Ishikawa (cell line): ENCODE results near the gene KCTD8.

ENCODE experiments used
- CEBPB ChIP-seq: IDR thresholded peaks from 2 replicates; pipeline ENCODE4 v1.6.1; 2012
- CREB1 ChIP-seq: IDR thresholded peaks from 2 replicates; pipeline ENCODE4 v1.6.1; 2012; ENCODE audit warnings: low read depth
- EGR1 ChIP-seq: IDR thresholded peaks from 2 replicates; pipeline ENCODE4 v1.6.1; 2012
- EP300 ChIP-seq: IDR thresholded peaks from 2 replicates; pipeline ENCODE4 v1.6.1; 2012; ENCODE audit warnings: borderline replicate concordance
- FOXM1 ChIP-seq: IDR thresholded peaks from 2 replicates; pipeline ENCODE4 v1.6.1; 2012; ENCODE audit warnings: low read depth, borderline replicate concordance
- NFIC ChIP-seq: IDR thresholded peaks from 2 replicates; pipeline ENCODE4 v1.6.1; 2012
- RAD21 ChIP-seq: IDR thresholded peaks from 2 replicates; pipeline ENCODE4 v1.6.1; 2012; ENCODE audit warnings: low read depth
- TAF1 ChIP-seq: IDR thresholded peaks from 2 replicates; pipeline ENCODE4 v1.6.1; 2012; ENCODE audit warnings: low read depth, mild to moderate bottlenecking
- TCF12 ChIP-seq: IDR thresholded peaks from 2 replicates; pipeline ENCODE4 v1.6.1; 2012; ENCODE audit warnings: low read depth
- TEAD4 ChIP-seq: IDR thresholded peaks from 2 replicates; pipeline ENCODE4 v1.6.1; 2012
- YY1 ChIP-seq: IDR thresholded peaks from 2 replicates; pipeline ENCODE4 v1.6.1; 2012; ENCODE audit warnings: low read depth
- ZBTB7A ChIP-seq: IDR thresholded peaks from 2 replicates; pipeline ENCODE4 v1.6.1; 2012; ENCODE audit warnings: low read depth
- TF ChIP-seq, protein P1 (sequence below): IDR thresholded peaks from 2 replicates; pipeline ENCODE4 v1.6.1; 2012; ENCODE audit warnings: low read depth, mild to moderate bottlenecking
- TF ChIP-seq, protein P2 (sequence below): IDR thresholded peaks from 2 replicates; pipeline ENCODE4 v1.6.1; 2012
- TF ChIP-seq, protein P3 (sequence below): IDR thresholded peaks from 2 replicates; pipeline ENCODE4 v1.6.1; 2012

KCTD8 gene

DNA sequence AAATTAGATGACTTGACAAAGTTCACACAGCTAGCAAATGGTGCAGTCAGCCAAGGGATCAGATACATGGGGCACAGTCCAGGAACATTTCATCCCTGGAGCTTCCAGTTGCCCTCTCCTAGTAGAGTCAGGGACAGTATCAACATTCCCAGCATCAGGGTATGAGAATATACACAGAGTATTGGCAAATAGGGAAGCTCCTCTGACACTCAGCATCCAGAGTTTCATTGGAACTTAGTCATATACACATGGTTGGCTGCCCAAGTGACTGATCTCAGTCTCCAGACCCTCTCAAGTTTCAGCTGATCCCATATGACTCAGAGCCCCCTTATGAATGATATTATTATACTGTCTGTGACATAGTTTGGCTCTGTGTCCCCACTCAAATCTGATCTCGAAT lies 13.7 kb upstream of the KCTD8 start:
- TF ChIP-seq RAD21 (no peak), TEAD4 (no peak), FOXM1 (no peak), TCF12 (no peak), CREB1 (no peak), NFIC (no peak), ZBTB7A (no peak), EP300 (no peak), EGR1 (no peak), TAF1 (no peak), YY1 (no peak), CEBPB (no peak)
- TF ChIP-seq, protein P1, sequence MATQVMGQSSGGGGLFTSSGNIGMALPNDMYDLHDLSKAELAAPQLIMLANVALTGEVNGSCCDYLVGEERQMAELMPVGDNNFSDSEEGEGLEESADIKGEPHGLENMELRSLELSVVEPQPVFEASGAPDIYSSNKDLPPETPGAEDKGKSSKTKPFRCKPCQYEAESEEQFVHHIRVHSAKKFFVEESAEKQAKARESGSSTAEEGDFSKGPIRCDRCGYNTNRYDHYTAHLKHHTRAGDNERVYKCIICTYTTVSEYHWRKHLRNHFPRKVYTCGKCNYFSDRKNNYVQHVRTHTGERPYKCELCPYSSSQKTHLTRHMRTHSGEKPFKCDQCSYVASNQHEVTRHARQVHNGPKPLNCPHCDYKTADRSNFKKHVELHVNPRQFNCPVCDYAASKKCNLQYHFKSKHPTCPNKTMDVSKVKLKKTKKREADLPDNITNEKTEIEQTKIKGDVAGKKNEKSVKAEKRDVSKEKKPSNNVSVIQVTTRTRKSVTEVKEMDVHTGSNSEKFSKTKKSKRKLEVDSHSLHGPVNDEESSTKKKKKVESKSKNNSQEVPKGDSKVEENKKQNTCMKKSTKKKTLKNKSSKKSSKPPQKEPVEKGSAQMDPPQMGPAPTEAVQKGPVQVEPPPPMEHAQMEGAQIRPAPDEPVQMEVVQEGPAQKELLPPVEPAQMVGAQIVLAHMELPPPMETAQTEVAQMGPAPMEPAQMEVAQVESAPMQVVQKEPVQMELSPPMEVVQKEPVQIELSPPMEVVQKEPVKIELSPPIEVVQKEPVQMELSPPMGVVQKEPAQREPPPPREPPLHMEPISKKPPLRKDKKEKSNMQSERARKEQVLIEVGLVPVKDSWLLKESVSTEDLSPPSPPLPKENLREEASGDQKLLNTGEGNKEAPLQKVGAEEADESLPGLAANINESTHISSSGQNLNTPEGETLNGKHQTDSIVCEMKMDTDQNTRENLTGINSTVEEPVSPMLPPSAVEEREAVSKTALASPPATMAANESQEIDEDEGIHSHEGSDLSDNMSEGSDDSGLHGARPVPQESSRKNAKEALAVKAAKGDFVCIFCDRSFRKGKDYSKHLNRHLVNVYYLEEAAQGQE = no peak
- TF ChIP-seq, protein P2, sequence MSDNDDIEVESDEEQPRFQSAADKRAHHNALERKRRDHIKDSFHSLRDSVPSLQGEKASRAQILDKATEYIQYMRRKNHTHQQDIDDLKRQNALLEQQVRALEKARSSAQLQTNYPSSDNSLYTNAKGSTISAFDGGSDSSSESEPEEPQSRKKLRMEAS = no peak
- TF ChIP-seq, protein P3, sequence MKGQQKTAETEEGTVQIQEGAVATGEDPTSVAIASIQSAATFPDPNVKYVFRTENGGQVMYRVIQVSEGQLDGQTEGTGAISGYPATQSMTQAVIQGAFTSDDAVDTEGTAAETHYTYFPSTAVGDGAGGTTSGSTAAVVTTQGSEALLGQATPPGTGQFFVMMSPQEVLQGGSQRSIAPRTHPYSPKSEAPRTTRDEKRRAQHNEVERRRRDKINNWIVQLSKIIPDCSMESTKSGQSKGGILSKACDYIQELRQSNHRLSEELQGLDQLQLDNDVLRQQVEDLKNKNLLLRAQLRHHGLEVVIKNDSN = no peak

DNA sequence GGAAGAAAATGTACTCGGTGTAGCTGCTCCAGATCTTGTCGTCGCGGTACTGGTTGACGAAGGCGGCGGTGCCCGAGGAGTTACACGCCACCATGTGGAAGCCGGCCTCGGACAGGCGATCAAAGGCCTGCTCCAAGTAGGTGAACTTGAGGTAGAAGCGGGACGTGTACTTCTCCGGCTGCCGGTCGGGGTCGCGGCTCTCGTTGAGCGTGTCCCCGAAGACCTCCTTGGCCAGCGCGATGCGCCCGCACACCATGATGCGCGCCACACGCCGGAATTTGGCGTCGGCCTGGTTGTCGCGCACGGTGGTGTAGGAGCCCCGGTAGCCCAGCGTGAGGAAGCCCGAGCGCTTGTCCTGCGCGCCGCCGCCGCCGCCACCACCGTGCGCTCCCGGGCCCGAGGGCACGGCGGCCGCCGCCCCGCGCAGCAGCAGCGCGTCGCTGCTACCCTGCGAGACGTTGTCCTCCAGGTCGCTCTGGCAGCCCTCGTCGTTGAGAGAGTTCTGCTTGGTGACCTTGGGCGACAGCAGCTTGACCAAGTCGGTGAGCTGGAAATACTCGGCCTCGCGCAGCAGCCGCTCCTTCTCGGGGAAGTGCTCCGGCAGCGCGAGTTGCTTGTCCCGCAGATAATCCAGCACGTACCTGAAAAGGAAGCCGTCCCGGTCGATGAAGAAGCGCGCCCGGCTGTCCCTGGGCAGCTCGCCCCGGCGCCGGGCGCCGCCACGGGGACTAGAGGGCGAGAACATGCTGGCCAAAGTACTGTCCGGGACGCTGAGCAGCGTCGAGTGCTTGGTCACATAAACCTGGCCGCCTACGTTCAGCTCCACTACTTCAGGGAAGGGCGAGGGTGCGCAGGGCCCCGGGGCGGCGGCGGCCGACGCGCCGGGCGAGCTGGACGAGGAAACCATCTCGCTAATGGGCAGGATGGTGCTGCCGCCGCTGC lies 775 bp downstream of the KCTD8 start:
- TF ChIP-seq, protein P1 = no peak
- no peak for TF ChIP-seq TCF12
- no peak for TF ChIP-seq EP300
- TF ChIP-seq TEAD4 = no peak
- no peak for TF ChIP-seq FOXM1
- no peak for TF ChIP-seq ZBTB7A
- TF ChIP-seq RAD21 = no peak
- no peak for TF ChIP-seq NFIC
- TF ChIP-seq, protein P2 = no peak
- TF ChIP-seq TAF1 = no peak
- no peak for TF ChIP-seq CEBPB
- no peak for TF ChIP-seq YY1
- TF ChIP-seq, protein P3 = no peak
- TF ChIP-seq EGR1 = no peak

DNA sequence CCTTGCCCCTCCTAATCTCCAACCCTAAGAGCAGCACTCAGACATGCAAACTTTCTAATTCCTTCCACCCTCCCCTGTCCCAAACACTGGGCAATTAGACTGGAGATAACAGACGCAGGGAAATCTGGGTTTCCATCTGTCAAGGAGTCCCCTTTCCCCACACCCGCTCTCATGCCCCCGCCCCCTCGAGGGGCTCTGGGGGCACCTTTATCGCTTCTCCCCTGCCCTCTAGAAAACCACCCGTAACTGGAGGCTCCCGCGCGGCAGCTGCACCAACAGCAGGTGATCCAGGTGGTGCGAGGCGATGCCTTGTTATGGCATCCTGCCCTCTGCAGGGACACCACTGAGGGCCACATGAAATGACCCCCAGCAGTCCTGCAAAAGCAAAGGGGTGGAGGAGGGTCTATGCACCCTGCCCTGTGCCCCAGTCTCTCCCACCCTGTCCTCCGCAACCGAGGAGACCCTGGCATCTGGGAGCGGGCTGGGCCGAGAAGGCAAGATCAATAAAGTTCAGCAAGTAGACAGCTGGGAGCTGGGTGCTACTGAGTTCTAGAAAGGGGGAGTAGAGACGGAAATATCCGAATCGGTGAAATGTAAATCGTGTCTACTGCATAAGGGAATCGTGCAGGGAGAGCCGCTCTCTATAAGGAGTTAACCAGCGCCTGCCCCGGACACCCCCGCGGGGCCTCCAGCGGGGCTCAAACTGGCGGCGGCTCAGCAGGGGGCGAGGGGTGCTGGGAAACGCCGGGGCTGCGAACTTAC lies 1.6 kb downstream of the KCTD8 start:
- no peak for TF ChIP-seq CREB1
- TF ChIP-seq TEAD4 = no peak
- no peak for TF ChIP-seq ZBTB7A
- TF ChIP-seq EP300 = no peak
- no peak for TF ChIP-seq EGR1
- TF ChIP-seq, protein P1 = no peak
- no peak for TF ChIP-seq YY1
- TF ChIP-seq TAF1 = no peak

DNA sequence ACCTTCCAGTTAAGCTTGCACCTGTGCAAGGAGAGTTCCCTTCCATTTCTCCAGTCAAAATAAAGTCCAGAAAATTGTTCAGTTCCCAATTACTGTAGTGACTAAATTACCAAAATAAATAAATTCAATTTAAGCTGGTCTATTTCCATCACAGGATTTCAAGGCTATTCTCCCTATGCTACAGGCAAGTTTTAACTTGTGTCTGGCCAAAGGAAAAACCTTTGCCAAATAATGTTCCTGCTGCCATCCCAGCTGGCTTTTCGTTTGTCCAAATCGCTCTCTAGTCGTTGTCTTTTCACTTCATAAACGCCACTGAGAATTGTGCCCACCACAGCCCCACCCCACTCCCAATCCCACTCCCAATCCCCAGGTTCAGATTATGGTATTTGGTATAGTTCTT lies 2.4 kb downstream of the KCTD8 start:
- no peak for TF ChIP-seq CREB1
- TF ChIP-seq CEBPB = no peak
- TF ChIP-seq EP300 = no peak
- no peak for TF ChIP-seq FOXM1
- TF ChIP-seq, protein P2 = no peak
- no peak for TF ChIP-seq YY1
- TF ChIP-seq TAF1 = no peak
- no peak for TF ChIP-seq NFIC
- TF ChIP-seq TCF12 = no peak
- TF ChIP-seq, protein P3 = no peak
- TF ChIP-seq RAD21 = no peak
- TF ChIP-seq EGR1 = no peak
- no peak for TF ChIP-seq TEAD4
- TF ChIP-seq, protein P1 = no peak
- no peak for TF ChIP-seq ZBTB7A
